GM19238 (cell line): ENCODE measurements around the gene TMEM238L.

ENCODE experiments used
- DNase-seq: peaks from one replicate; pipeline ENCODE4 v3.0.0; 2011; ENCODE audit warnings: low spot score; ENCODE audit not compliant: insufficient read length

The TMEM238L gene

DNA sequence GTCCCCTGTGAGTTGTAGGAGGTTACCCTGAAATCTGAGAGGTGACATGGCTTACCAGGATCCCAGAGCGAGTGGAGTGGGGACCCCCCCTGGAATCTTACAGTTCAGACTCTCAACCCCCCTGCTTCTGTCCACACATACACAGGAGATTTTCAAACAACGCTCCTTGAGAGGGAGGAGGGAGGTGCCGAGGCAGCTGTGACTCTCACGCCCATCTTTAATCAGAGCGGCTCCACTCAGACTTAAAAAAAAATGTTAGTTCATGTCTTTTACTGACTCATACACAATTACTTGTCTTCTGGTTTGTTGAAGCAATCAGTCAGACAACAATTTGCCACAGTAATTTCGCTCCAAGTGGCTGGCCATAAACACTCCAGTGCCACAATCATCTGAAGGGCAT lies 58.7 kb downstream of the TMEM238L start:
- DNase-seq, result no peak
